Measurements from ENCODE around the gene MCTP1. TPM values are rescaled to one million over a fixed set of nuclear protein-coding genes. Genes with fewer than 3 reads are reported as not detected.

The MCTP1 gene
- total and polyA plus RNA-seq, 2 donors from 2014 or later = 1.4 to 19.3 TPM

GRCh38 chr5:94782383-94782782 lies 502.5 kb downstream of the MCTP1 start:
- Histone ChIP-seq H3K36me3 (ENCODE audit: control insufficient read depth in 2 of 3, insufficient read depth in 3 of 3, low read length in 3 of 3) (no peaks in the 10 kb centered on the region), H3K27ac (ENCODE audit: low read depth in 2 of 2, low read length in 2 of 2) (no peak overlapping the region), H3K9me3 (ENCODE audit: control insufficient read depth in 2 of 3, insufficient read depth in 1 of 3, low read length in 3 of 3) (no peaks in the 10 kb centered on the region), H3K9ac (ENCODE audit: low read length in 3 of 3) (no peak overlapping the region), H3K27me3 (ENCODE audit: control insufficient read depth, insufficient read depth, low read length) (no peaks in the 10 kb centered on the region), H3K4me1 (ENCODE audit: control insufficient read depth in 2 of 3, insufficient read depth in 2 of 3, low read depth in 1 of 3, low read length in 3 of 3) (no peaks in the 10 kb centered on the region), H3K4me3 (ENCODE audit: low read length in 3 of 3) (no peak overlapping the region)
- intact Hi-C loops (cut with DNase I) = no loop called here
- TF ChIP-seq, protein P1, sequence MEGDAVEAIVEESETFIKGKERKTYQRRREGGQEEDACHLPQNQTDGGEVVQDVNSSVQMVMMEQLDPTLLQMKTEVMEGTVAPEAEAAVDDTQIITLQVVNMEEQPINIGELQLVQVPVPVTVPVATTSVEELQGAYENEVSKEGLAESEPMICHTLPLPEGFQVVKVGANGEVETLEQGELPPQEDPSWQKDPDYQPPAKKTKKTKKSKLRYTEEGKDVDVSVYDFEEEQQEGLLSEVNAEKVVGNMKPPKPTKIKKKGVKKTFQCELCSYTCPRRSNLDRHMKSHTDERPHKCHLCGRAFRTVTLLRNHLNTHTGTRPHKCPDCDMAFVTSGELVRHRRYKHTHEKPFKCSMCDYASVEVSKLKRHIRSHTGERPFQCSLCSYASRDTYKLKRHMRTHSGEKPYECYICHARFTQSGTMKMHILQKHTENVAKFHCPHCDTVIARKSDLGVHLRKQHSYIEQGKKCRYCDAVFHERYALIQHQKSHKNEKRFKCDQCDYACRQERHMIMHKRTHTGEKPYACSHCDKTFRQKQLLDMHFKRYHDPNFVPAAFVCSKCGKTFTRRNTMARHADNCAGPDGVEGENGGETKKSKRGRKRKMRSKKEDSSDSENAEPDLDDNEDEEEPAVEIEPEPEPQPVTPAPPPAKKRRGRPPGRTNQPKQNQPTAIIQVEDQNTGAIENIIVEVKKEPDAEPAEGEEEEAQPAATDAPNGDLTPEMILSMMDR (IDR thresholded peaks at IDR 0.05; ENCODE audit: borderline replicate concordance, extremely low read depth, insufficient read depth) = no peak
- peak in 2 of 5 donors; percentile 76 to 86 for DNase-seq
- FAIRE-seq = no peak

DNA sequence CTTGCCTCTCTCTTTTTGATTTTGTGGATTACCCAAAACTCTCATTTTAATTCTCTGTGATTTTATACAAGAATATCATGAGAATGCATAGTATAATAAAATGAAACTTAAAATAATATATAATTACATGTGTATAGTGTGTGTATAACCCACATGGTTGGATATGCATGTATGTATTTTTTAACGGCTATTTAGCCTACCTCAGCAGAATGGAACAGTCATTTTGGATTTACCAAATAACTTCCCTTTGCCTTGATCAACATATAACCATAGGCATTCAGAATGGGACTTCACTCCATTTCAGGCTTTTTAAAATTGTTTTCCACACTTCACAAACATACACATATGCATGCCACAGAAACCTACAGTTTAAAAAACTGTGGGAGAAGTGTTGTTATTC lies 505.2 kb downstream of the MCTP1 start:
- intact Hi-C loops (cut with DNase I) = no loop called here
- H3K27me3 ChIP-seq (ENCODE audit: control insufficient read depth, insufficient read depth, low read length) = no peaks in the 10 kb centered on the region
- DNase-seq (no peak), FAIRE-seq (no peak)
- H3K9me3 ChIP-seq (ENCODE audit: control insufficient read depth in 2 of 3, insufficient read depth in 1 of 3, low read length in 3 of 3) = no peaks in the 10 kb centered on the region
- H3K36me3 ChIP-seq (ENCODE audit: control insufficient read depth in 2 of 3, insufficient read depth in 3 of 3, low read length in 3 of 3) = no peaks in the 10 kb centered on the region
- TF ChIP-seq, protein P1 (IDR thresholded peaks at IDR 0.05; ENCODE audit: borderline replicate concordance, extremely low read depth, insufficient read depth) = no peak
- no peaks in the 10 kb centered on the region for H3K4me1 ChIP-seq (ENCODE audit: control insufficient read depth in 2 of 3, insufficient read depth in 2 of 3, low read depth in 1 of 3, low read length in 3 of 3)
- no peak overlapping the region for H3K4me3 ChIP-seq (ENCODE audit: low read length in 3 of 3)
- H3K27ac ChIP-seq (ENCODE audit: low read depth in 2 of 2, low read length in 2 of 2) = no peak overlapping the region
- H3K9ac ChIP-seq (ENCODE audit: low read length in 3 of 3) = no peak overlapping the region

DNA sequence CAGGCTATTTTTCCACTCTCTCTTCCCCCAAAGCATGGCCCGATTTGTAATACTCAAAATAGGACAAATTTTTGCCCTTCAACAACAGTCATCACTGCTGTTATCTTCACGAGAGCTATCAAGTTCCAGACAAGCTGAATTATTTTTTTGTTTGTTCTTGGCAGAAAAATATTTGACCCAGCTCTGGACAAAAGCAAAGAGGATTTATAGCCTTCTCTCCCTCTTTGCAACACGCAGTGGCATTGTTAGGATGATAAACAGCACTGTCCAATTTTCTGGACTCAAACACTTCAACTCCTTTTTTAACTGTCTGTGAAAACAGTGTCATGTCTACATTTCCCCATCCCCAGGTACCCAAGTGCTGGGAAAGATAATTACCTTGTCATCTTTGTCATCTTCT lies 506.2 kb downstream of the MCTP1 start:
- H3K36me3 ChIP-seq (ENCODE audit: control insufficient read depth in 2 of 3, insufficient read depth in 3 of 3, low read length in 3 of 3) = no peaks in the 10 kb centered on the region
- H3K27ac ChIP-seq (ENCODE audit: low read depth in 2 of 2, low read length in 2 of 2) = no peak overlapping the region
- H3K9me3 ChIP-seq (ENCODE audit: control insufficient read depth in 2 of 3, insufficient read depth in 1 of 3, low read length in 3 of 3) = no peaks in the 10 kb centered on the region
- H3K4me1 ChIP-seq (ENCODE audit: control insufficient read depth in 2 of 3, insufficient read depth in 2 of 3, low read depth in 1 of 3, low read length in 3 of 3) = no peaks in the 10 kb centered on the region
- TF ChIP-seq, protein P1 (IDR thresholded peaks at IDR 0.05; ENCODE audit: borderline replicate concordance, extremely low read depth, insufficient read depth) = no peak
- FAIRE-seq (no peak), DNase-seq (peak in 1 of 5 donors; percentile 25)
- H3K9ac ChIP-seq (ENCODE audit: low read length in 3 of 3) = no peak overlapping the region
- H3K27me3 ChIP-seq (ENCODE audit: control insufficient read depth, insufficient read depth, low read length) = no peaks in the 10 kb centered on the region
- no peak overlapping the region for H3K4me3 ChIP-seq (ENCODE audit: low read length in 3 of 3)
- intact Hi-C loops (cut with DNase I) = no loop called here

DNA sequence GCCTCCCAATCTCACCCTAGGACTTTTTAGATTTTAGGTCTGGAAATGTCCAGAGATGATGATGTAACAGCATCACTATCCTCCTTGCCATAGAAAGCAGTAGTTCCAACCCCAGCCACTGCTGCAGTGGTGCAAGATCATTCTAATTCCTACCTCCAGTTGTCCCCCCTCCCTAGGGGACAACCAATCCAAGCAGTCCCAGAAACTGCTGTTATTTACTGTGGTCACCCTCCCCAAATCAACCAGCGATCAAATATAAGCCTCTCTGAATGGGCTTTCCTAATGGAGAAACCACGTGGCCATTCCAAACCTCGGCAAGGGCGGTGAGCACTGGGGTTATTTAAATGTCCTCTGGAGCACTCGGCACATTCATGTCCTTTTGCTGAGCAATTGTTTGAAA lies 506.6 kb downstream of the MCTP1 start:
- H3K36me3 ChIP-seq (ENCODE audit: control insufficient read depth in 2 of 3, insufficient read depth in 3 of 3, low read length in 3 of 3) = no peaks in the 10 kb centered on the region
- H3K9me3 ChIP-seq (ENCODE audit: control insufficient read depth in 2 of 3, insufficient read depth in 1 of 3, low read length in 3 of 3) = no peaks in the 10 kb centered on the region
- H3K9ac ChIP-seq (ENCODE audit: low read length in 3 of 3) = no peak overlapping the region
- TF ChIP-seq, protein P1 (IDR thresholded peaks at IDR 0.05; ENCODE audit: borderline replicate concordance, extremely low read depth, insufficient read depth) = no peak
- H3K27me3 ChIP-seq (ENCODE audit: control insufficient read depth, insufficient read depth, low read length) = no peaks in the 10 kb centered on the region
- FAIRE-seq (no peak), DNase-seq (peak in 1 of 5 donors; percentile 32)
- no peaks in the 10 kb centered on the region for H3K4me1 ChIP-seq (ENCODE audit: control insufficient read depth in 2 of 3, insufficient read depth in 2 of 3, low read depth in 1 of 3, low read length in 3 of 3)
- H3K4me3 ChIP-seq (ENCODE audit: low read length in 3 of 3) = no peak overlapping the region
- H3K27ac ChIP-seq (ENCODE audit: low read depth in 2 of 2, low read length in 2 of 2) = no peak overlapping the region
- intact Hi-C loops (cut with DNase I) = no loop called here

Data from kidney (tissue), 14 donors.